Vagina (tissue), 2 donors: ENCODE data around the gene DVL1. TPM values are rescaled to one million over a fixed set of nuclear protein-coding genes. Genes with fewer than 3 reads are reported as not detected.

Source experiments
- DNase-seq, 2 donors: peaks; one replicate each; pipeline ENCODE4 v3.0.0-alpha.2; 2017; ENCODE audit errors: extremely low spot score in 2 of 2
- H3K27ac ChIP-seq: fragments of 200-600 bp; sonication (generic); one replicate; pipeline ENCODE4 v1.5.1; 2019
- H3K27me3 ChIP-seq: fragments of 200-600 bp; sonication (generic); one replicate; pipeline ENCODE4 v1.5.1; 2019
- H3K36me3 ChIP-seq, 2 donors: fragments of 200-600 bp; sonication (generic); one replicate each; pipeline ENCODE4 v1.5.1; 2017 to 2019
- H3K4me1 ChIP-seq: fragments of 200-600 bp; sonication (generic); one replicate; pipeline ENCODE4 v1.5.1; 2019
- H3K4me3 ChIP-seq, 2 donors: fragments of 200-600 bp; sonication (generic); 1 replicate in 1 of 2; 2 replicates in 1 of 2; pipeline ENCODE4 v1.5.1; 2016 to 2019
- H3K9me3 ChIP-seq: fragments of 200-600 bp; sonication (generic); one replicate; pipeline ENCODE4 v1.5.1; 2019
- POLR2A ChIP-seq, 2 donors: fragments of 450-650 bp; IDR thresholded peaks; one replicate each; pipeline ENCODE4 v1.6.1; 2017; ENCODE audit warnings: antibody characterized with exemption in 2 of 2, mild to moderate bottlenecking in 2 of 2, moderate library complexity in 2 of 2
- POLR2AphosphoS5 ChIP-seq, 2 donors: sonication (generic); formaldehyde crosslinking; IDR thresholded peaks; one replicate each; pipeline ENCODE4 v1.9.0; 2017; ENCODE audit warnings: antibody characterized with exemption in 2 of 2, mild to moderate bottlenecking in 2 of 2, low read depth in 1 of 2; ENCODE audit not compliant: insufficient read depth in 1 of 2
- intact Hi-C: fragments of 100-400 bp; cut with DNase I; formaldehyde crosslinking; loops from one replicate; pipeline ENCODE4 v1.15.1; 2023
- microRNA-seq: library from miRNA; unstranded; fragments of <30 nt; microRNA quantifications from one replicate; pipeline ENCODE4, GENCODE V29; 2017; ENCODE audit warnings: borderline number of aligned reads, borderline replicate concordance
- small RNA-seq: library from RNA; depleted of rRNA; stranded (forward); fragments of <200 nt; gene quantifications from one replicate; pipeline ENCODE3, GENCODE V24; 2016
- total RNA-seq: library from RNA; depleted of rRNA; stranded (reverse); fragments of >200 nt; gene quantifications from one replicate; pipeline ENCODE4 v1.2.3, GENCODE V29; 2016
- TF ChIP-seq, protein P1 (sequence below), 3 experiments: fragments of 450-650 bp in 2 of 3; fragments of 200-600 bp in 1 of 3; sonication (generic) in 1 of 3; IDR thresholded peaks; one replicate each; pipeline ENCODE4 v1.5.1; 2017 to 2019; ENCODE audit warnings: antibody characterized with exemption in 3 of 3, mild to moderate bottlenecking in 2 of 3, moderate library complexity in 2 of 3

DVL1 gene
- total RNA-seq, 1 donor from 2014 or later = 72.4 TPM

DNA sequence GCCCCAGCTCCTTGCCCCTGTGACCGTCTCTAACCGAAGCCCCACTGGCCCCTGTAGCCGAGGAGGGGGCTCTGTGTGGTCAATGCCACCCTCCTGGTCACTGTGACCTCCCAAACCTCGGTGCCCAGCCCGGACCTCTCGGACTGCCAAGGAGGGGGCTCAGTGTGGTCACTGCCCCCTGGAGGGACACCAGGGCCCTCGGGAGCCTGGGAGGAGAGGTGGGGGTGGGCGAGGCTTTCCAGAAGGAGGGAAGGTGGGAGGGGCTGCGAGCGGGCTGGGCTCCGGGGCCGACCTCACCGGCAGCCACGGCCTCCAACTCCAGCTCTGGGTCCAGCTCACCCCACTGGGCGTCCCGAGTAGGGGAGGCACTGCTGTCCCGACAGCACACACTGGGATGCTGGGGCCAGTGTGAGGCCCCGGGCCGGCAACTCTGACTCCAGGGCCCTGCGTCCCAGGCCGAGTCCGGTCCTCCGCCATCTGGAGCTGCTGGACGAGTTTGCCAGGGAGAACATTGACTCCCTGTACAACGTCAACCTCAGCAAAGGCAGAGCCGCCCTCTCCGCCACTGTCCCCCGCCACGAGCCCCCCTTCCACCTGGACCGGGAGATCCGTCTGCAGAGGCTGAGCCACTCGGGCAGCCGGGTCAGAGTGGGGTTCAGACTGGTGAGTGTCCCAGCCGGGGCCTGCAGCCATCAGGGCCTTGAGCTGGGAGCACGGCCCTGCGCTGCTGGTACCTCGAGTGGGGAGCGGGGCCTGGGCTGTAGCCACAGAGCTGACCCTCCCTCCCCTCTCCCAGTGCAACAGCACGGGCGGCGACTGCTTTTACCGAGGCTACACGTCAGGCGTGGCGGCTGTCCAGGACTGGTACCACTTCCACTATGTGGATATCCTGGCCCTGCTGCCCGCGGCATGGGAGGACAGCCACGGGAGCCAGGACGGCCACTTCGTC, 62.6 kb downstream of the DVL1 start:
- intact Hi-C loops = no loop called here
- Histone ChIP-seq H3K4me3 (no peak overlapping the region), H3K27me3 (no peaks in the 10 kb centered on the region), H3K27ac (no peak overlapping the region), H3K36me3 (no peaks in the 10 kb centered on the region), H3K9me3 (no peaks in the 10 kb centered on the region), H3K4me1 (peaks cover 17% of the 10 kb centered on the region)
- DNase-seq = no peak
- no peak for TF ChIP-seq POLR2A (IDR thresholded peaks at IDR 0.05)

DNA sequence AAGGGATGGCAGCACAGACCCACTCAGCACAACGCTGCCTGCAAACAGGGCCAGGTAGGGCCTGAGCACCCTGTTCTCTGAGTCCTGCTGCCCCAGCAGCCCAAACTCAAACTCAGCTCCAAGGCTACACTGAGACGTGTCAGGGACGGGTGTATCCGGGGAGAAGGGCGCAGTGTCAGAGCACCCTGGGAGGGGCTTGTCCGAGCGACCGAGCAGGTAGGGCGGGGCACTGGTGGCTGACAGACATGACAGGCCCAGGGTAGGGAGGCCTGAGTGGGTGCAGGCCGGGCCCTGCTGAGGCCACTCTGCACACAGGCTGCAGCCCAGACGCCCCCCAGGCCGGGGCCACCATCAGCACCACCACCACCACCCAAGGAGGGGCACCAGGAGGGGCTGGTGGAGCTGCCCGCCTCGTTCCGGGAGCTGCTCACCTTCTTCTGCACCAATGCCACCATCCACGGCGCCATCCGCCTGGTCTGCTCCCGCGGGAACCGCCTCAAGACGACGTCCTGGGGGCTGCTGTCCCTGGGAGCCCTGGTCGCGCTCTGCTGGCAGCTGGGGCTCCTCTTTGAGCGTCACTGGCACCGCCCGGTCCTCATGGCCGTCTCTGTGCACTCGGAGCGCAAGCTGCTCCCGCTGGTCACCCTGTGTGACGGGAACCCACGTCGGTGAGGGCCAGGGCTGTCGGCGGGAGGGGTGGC, 63.5 kb downstream of the DVL1 start:
- no peaks in the 10 kb centered on the region for H3K36me3 ChIP-seq
- no peak for DNase-seq
- no peak overlapping the region for H3K27ac ChIP-seq
- H3K4me3 ChIP-seq = no peak overlapping the region
- peaks cover 11% of the 10 kb centered on the region for H3K4me1 ChIP-seq
- TF ChIP-seq POLR2A (IDR thresholded peaks at IDR 0.05) = no peak
- no peak for TF ChIP-seq POLR2AphosphoS5 (IDR thresholded peaks at IDR 0.05; ENCODE audit: insufficient read depth in 1 of 2, low read depth in 1 of 2)
- TF ChIP-seq, protein P1, sequence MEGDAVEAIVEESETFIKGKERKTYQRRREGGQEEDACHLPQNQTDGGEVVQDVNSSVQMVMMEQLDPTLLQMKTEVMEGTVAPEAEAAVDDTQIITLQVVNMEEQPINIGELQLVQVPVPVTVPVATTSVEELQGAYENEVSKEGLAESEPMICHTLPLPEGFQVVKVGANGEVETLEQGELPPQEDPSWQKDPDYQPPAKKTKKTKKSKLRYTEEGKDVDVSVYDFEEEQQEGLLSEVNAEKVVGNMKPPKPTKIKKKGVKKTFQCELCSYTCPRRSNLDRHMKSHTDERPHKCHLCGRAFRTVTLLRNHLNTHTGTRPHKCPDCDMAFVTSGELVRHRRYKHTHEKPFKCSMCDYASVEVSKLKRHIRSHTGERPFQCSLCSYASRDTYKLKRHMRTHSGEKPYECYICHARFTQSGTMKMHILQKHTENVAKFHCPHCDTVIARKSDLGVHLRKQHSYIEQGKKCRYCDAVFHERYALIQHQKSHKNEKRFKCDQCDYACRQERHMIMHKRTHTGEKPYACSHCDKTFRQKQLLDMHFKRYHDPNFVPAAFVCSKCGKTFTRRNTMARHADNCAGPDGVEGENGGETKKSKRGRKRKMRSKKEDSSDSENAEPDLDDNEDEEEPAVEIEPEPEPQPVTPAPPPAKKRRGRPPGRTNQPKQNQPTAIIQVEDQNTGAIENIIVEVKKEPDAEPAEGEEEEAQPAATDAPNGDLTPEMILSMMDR (IDR thresholded peaks at IDR 0.05) = no peak
- H3K27me3 ChIP-seq = no peaks in the 10 kb centered on the region
- no peaks in the 10 kb centered on the region for H3K9me3 ChIP-seq
- intact Hi-C loops = no loop called here

Small RNA genes lying within 50 kb of the gene (microRNA-seq; reads per million reads assigned to microRNA genes)
- gene MIR6726 = 5.3 reads per million, percentile 5 among the genes with 10 or more reads in this experiment
- gene MIR6727 = not detected
- gene MIR6808 = 1.4 reads per million

Small RNA genes lying within 50 kb of the gene (small RNA-seq; reads per million reads assigned to genes)
- not detected for gene MIR6726

Other genes starting within 250 kb of the DVL1 start
- 11.8 TPM for gene C1orf159, start 233.3 kb downstream of the DVL1 start, total RNA-seq
- not detected for gene TTLL10, start 175.5 kb downstream of the DVL1 start, total RNA-seq
- 4.4 TPM for gene TNFRSF18, start 142.8 kb downstream of the DVL1 start, total RNA-seq
- gene TNFRSF4, start 135.3 kb downstream of the DVL1 start, total RNA-seq = not detected
- gene SDF4, start 117.4 kb downstream of the DVL1 start, total RNA-seq = 74.2 TPM
- 11.0 TPM for gene B3GALT6, start 117.2 kb downstream of the DVL1 start, total RNA-seq
- gene C1QTNF12, start 102.7 kb downstream of the DVL1 start, total RNA-seq = not detected
- 56.7 TPM for gene UBE2J2, start 75.6 kb downstream of the DVL1 start, total RNA-seq
- 8.6 TPM for gene SCNN1D, start 69.0 kb downstream of the DVL1 start, total RNA-seq
- 68.5 TPM for gene ACAP3, start 41.5 kb downstream of the DVL1 start, total RNA-seq
- 31.2 TPM for gene PUSL1, start 40.8 kb downstream of the DVL1 start, total RNA-seq
- gene INTS11, start 24.8 kb downstream of the DVL1 start, total RNA-seq = 142 TPM
- 20.9 TPM for gene CPTP, start 24.6 kb downstream of the DVL1 start, total RNA-seq
- gene TAS1R3, start 18.1 kb downstream of the DVL1 start, total RNA-seq = 0.74 TPM
- gene MXRA8, start 9.1 kb upstream of the DVL1 start, total RNA-seq = 136 TPM
- 94.5 TPM for gene AURKAIP1, start 25.8 kb upstream of the DVL1 start, total RNA-seq
- gene CCNL2, start 49.9 kb upstream of the DVL1 start, total RNA-seq = 319 TPM
- 84.2 TPM for gene MRPL20, start 57.9 kb upstream of the DVL1 start, total RNA-seq
- gene ANKRD65, start 71.9 kb upstream of the DVL1 start, total RNA-seq = 3.2 TPM
- 35.8 TPM for gene VWA1, start 86.3 kb upstream of the DVL1 start, total RNA-seq
- not detected for gene ATAD3C, start 100.3 kb upstream of the DVL1 start, total RNA-seq
- gene ATAD3B, start 122.3 kb upstream of the DVL1 start, total RNA-seq = 17.7 TPM
- 21.9 TPM for gene ATAD3A, start 162.7 kb upstream of the DVL1 start, total RNA-seq
- 3.9 TPM for gene TMEM240, start 191.2 kb upstream of the DVL1 start, total RNA-seq
- 105 TPM for gene SSU72, start 225.4 kb upstream of the DVL1 start, total RNA-seq